Stimulated activated CD4-positive, alpha-beta T cell treated with anti-CD3 and anti-CD28 coated beads, Interleukin-2, amount 100 ng/mL, for 4 hours (primary cell): ENCODE data around the gene SLC48A1.

Experiments
- DNase-seq: peaks from one replicate; pipeline ENCODE4 v3.0.0-alpha.2; 2020; ENCODE audit warnings: low read depth

The SLC48A1 gene

DNA sequence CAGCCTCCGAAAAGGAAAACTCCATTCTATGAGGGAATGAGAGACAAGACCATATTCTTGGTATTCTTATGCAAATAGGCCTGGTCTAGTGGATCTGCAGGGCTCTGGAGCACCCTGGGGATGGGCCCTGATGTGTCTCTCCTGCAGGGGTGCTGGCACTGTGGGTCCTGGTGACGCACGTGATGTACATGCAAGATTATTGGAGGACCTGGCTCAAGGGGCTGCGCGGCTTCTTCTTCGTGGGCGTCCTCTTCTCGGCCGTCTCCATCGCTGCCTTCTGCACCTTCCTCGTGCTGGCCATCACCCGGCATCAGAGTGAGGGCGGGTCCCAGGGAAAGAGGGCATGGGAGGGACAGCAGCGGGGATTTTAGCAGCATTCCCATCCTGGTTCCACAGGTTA is 5.8 kb downstream of the SLC48A1 start:
- DNase-seq = no peak

DNA sequence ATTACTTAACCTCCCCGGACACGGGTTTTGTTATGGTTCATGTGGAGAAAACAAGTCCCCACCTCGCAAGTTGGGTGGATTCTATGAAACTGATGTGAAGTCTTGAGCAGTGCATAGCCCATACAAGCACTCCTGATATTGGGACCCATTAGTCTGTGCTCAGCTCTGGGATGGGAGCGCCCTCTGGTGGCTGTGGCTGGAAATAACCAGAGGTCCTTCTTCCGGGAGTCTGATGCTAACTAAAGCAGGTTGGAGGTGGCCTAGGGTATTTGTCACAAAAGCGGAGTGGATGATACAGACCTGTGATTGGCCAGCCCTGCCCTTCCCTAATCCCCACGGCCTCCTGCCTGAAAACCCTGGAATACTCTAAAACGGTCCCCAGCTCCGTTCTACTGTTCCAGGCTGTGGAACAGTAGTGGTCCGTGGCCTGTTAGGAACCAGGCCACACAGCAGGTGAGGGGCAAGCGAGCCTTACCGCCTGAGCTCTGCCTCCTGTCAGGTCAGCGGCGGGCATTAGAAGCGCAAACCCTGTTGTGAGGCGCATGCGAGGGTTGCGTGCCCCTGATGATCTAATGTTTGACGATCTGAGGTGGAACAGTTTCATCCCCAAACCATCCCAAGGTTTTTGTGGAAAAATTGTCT is 6.4 kb downstream of the SLC48A1 start:
- peak; percentile 86 for DNase-seq

DNA sequence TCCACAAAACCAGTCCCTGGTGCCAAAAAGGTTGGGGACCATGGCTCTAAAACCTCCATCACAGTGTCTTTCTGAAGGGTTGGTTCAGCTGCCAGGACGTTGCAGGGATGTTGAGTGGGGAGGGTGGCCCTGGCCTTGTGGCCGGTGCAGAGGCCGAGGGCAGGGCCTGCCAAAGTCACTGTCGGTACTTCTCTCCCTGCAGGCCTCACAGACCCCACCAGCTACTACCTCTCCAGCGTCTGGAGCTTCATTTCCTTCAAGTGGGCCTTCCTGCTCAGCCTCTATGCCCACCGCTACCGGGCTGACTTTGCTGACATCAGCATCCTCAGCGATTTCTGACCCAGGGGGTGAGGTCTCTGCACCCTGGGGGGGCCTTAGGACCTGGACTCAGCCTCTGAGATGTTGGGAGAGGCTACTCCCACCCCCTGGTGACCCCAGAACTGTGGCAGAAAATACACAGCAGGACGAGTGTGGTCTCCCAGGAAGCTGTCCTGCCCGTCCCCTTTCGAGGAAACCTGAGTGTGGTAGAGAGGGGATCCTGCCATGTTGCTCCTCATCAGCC is 7.0 kb downstream of the SLC48A1 start:
- DNase-seq = no peak

DNA sequence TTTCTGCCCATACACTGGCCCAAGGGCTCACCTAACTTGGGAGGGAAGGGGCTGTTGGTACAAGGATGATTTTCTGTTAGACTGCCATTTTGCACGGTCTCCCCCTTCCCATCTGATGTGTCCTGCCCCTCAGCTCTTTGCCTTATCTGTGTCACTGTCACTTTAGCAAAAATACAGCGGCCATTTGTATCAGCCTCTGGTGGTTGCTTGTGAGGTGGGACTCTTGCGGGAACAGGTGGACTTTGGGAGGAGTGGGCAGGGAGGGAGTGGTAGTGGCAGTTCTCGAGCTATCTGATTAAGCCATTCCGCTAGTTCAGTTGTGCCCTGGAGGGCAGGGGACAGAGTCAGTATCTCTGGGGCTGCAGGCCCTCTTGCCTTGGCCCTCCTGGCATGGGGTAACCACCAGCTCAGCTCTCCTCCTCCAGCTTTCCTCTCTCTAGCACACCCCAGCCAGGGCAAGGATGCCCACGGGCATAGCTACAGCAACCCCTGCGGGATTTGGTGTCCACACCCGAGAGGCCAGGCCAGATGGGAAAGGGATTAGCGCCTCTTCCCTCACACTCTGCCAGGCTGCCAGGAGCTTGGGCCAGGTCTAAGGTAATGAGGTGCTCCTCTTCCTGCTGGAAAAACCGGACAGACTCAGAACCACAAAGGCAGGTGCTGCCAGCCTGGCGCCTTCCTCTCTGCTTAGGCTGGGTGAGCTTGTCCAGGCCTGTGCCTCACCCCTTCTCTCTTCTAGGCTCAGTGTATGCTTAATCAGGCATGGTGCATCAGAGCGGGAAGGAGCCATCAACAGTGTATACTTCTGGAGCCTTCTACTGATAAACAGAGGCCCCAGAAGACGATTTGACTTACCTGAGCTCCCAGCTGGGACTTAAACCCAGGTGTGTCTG is 8.7 kb downstream of the SLC48A1 start:
- no peak for DNase-seq

DNA sequence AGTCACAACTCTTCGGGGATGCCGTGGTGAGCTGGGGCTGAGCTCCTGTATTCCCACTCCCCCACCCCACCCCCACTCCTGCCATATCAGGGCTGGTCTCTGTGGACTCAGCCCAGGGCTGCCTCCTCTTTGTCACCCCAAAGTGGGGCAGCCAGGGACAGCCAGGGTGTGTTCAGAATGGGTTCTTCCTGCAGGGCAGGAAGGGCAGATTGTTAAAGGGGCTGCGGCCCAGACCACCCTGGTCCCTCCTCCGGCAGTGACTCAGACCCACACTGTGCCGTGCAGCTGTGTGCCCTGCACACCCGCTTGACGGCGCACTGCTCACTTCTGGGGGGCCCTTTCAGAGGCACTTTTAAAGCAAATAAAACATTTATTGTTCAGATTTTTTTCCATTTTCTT is 9.3 kb downstream of the SLC48A1 start:
- no peak for DNase-seq

DNA sequence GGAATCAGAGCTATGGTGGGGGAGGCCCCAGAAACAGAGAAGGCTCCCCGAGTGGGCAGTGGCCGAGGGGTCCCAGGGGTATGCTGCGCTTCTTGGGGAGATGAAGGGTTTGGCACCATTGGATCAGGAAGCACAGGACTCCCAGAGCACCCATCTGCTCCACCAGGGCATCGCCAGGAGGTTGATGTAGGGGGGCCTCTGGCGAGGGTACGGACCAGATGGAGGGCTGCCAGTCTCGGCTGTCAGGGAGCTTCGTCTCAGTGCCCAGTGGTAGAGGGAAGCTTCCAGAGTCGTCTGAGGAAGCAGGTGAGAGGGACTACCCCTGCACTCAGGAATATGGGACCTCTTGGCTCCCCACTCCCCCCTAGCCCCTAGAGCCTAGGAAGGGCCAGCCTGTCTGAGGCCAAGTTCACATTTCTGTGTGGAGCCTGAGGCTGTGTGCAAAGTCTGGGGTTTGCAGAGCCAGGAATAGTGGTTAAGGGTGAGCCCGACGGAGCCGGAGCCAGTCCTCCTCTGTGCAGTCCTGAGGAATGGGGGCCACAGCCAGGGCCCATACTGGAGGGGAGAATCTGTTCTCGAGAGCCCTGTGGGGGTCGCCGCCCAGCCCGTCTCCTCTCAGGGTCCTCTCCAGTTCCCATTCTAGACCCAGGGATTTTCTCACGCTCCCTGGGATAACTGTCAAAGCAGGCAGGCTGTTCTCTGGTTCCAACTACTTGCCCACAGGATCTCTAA is 10.2 kb downstream of the SLC48A1 start:
- DNase-seq = no peak

DNA sequence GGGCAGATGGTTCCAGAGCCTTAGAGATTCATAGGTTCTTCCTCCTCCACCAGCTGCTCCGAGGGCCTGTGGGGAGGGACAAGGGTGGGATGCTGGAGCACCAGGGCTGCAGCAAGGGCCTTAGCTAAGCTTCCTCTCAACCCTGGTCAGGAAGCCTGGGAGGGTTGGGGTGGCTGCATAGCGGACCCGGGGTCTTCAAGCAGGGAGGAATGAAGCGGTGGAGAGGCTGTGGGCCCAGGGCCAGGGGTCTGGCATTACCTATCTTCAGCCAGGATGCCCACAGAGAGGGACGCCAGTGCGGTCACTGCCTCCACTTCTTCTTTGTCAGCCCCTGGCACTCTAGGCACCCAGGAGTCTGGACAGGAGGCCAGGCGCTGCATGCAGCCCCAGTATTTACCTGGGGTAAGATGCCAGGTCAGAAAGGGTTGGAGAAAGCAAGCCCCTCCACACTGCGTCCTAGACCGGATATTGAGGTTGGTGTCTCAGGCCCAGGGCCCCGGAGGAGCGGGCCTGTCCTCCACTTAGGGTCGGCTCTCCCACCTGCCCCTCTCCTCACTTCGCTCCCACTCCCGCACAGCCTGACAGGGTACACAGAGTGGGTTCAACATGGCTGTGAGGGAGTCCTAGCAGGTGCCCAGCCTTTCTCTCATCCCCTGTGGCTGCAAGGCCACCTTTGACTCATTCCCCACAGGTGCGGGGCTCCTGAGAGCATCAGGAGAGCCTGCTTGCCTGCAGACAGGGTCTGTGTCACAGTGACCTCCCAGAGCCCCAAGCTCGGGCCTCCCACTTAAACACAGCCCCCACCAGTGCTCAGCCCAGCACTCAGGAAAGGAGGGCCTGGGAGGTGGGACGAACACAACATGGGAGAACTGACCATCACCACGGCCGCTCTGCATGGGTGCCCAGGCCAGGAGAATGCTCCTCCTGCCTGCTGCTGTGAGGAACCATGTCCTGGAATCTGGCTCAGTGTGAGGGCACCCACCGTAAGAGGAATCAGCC is 11.1 kb downstream of the SLC48A1 start:
- DNase-seq = no peak

DNA sequence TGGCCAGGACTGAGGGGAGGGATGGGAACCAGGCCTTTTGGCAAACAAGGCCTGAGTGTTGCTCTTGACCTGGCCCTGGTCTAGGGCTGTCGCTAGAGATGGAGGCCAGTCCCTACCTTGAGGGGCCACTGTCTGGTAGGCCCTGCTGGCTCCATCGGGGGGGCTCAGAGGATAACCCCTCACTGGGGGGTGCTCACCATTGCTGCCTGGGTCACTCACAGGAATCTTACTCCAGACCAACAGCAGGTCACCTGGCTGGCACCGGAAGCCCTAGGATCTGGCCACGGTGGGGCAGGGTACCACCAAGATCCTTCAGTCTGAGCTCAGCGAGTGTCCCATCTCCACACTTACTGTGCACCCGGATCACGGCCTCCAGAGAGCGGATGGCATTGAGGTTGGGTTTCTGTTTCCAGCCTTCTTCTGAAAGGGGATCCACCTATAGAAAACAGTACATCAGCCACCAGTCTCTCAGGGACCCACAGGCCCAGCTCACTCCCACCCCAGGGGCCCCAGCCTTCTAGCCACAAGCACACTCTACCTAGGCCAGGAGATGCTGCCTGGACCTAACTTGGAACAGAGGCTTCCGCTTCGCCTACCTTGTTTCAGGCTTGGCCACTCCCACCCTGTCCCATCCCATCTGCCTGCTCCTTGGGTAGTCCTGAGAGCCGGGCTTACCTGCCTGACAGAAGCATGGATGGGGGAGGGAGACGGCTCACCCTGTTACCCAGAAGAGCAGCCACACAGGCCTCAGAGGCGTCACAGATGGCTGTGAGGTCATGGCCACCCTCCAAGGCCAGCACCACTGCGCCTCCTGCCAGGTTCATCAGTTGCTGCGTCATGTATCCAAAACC is 12.2 kb downstream of the SLC48A1 start:
- DNase-seq = no peak

DNA sequence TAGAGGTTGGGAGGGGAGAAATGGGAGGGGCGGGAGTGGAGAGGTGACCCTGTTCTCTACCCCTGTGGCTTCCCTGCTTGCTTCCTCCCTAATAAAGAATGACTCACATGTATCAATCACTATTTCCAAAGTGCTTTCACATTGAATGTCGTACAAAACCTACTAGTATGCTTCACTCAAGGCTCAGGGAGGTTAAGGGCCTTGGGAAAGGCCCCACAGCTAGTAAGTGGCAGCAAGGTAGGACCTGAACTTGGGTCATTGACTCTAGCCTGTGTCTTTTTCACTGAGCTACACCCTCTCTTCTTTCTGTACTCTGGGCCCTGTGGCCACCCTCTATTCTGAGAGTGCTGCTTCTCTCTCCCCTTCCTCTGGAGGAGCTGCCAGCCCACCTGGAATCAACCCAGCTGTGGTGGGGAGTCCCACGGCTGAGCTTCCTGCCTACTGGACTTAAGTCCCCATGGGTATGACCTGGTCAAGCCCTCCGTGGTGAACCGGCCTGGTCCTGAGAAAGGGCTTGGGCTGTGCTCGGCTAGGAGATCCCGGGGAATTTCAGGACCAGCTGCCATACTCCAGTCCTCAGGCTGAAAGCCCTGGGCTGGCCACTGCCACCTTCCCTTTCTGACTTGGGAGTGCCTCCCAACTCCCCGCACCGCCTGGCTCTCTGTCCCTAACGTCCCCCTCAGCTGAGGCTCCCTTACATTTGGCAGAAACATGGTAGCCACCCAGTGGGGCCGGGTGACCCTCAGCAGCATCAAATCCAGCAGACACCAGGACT is 13.0 kb downstream of the SLC48A1 start:
- DNase-seq = no peak

DNA sequence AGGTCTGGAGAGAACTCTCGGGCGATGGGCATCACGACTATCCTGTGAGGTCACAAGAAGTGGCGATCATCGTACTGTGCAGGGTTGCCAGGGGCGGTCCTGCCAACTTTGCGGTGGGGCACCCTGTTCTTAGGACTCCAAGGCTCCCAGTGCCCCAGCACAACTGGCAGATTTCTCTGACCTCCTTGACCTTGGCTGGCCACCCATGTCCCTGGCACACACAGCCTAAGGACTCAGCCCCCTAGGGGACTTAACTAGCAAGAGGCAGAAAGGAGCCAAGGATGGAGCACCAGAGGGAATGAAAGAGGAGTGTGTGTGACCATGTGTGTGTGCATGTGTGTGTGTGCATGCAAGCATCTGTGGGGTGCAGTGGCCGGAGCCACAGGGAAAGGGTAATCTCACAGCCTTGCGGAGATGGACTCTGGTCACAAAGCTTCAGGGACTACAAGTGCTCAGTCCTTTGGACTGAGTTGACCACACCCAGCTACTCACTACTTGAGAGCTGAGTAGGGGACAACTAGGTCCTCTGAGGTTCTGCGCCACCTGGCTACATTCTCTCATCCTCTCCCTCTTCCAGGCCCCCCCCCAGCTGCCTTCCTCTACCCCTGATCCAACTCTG is 13.7 kb downstream of the SLC48A1 start:
- no peak for DNase-seq

DNA sequence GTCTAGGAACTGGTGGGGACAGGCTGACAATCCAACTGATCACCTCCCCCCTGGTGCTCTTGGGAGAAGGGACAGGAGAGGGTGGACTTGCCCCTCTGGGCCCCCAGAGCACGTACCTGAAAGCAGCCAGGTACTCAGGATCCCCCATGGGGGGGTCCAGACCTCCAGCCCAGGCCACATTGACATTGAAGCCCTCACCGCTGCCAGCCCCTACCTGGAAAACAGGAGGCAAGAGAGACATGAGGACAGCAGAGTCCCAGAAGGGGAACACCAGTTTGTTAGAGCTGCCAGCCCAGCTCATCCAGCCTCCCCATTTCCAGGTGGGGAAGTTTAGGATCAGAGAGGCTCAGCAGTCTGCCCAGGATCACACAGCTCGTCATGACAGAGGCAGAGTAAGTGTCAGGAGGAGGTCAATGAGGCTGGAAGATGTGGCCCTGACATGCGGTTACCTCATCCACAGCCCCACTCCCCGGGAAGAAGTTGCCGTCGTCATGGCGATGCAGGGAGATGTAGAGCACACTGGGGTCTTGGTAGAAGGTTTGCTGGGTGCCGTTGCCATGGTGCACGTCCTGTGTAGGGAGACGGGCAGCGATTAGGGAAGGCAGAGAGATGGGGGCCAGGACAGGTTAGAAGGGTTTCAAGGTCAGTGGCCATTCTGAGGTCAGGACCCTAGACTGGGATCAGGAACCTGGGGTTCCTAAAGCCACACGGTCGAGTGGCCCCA is 14.7 kb downstream of the SLC48A1 start:
- no peak for DNase-seq

DNA sequence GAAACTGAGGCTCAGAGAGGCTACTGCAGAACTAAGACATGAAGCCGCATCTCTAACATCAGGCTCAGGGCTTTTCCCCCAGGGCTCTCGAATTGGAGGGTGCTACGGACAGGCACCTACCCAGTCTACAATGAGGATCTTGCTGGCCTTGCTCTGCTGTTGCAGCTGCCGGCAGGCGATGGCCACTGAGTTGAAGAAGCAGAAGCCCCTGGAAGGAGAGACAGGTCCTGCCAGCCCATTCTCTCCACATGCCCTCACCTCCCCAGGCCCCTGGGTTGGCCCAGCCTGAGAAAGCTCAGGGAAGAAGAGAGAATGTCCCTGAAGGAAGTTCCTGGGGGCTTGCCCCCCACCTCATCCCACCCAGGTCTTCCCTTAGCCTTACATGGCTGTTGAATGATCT is 16.1 kb downstream of the SLC48A1 start:
- DNase-seq = no peak

DNA sequence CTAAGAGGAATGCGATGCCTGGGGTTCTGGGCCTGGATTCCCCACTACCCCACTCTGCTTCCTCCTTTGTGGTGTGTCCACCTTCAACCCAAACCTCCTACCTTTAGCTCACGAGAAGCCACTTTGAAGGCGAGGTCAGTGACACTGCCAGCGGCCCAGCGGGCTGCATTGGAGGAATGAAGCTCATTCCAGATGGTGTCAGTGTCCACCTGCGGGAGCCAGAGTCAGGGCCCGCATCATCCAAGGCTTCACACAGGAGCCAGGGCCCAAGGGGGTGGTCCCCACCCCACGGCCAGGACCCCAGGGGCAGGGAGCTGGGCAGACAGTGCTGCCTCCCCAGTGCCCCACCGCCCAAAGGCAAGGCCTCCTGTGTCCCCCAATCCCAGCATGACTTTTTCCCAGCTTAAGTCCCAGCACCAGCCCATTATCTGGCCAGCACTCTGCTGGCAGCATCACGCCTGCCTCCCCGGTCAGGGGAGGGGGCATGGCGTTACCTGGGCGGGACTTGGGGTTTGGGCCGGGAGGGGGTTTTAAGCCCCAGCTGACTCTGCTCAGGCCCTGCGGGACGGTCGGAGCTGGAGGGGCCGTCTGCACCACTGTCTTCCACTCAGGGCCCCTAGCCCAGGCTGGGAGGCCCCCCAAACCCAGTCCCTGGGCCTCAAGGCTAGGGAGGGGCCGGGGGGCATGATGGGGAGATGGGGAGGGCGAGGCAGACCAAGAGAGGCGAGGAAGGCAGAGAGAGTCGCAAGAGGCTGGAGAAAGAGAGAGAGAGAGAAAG is 16.9 kb downstream of the SLC48A1 start:
- DNase-seq = no peak

DNA sequence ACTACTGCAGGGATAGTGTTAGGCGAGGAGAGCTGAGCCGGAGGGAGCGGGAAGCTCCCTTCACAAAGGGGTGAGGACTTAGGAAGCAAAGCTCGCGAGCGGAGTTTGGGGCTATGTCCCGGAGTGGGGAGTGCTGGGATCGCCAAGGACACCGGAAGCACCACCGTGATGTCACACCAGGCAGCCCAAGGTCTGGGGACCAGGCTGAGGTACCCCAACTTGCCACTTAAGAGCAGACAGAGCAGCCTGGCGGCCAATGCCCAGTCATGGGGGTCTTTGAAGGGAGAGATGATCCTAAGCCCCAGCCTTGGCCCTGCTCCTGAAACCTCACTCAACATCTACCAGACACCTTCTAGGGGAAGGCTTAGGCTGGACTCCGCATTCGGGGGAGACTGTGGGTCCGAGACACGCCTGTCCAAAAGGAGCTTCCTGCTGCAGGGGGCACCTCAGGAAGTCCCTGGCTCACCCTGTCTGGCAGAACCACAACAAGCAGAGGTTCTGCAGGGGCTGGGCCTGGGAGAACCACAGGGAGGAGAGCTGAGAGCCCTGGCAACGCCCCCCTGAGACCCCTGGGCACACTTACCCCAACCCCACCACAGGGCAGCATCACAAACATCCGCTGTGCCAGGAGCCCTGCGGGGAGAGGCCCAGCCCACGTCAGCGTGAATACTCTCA is 17.8 kb downstream of the SLC48A1 start:
- no peak for DNase-seq

DNA sequence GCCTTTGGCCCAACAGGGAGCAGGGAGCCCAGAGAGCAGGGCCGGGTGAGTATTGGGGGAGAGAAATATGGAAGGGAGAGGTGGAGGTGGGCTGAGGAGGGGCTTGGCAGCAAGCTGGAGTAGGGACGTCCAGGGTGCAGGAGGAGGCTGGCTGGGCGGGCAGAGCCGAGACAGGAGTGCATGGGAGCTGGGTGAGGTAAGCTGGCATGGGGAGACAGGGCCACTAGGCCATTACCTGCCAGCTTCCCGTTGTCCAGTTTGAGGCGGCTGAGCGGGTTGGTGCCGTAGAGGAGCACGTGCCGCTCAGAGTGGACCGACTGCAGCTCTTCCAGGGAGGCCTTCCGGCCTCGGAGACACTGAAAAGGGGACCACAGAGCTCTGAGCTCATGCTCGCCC is 18.3 kb downstream of the SLC48A1 start:
- no peak for DNase-seq

DNA sequence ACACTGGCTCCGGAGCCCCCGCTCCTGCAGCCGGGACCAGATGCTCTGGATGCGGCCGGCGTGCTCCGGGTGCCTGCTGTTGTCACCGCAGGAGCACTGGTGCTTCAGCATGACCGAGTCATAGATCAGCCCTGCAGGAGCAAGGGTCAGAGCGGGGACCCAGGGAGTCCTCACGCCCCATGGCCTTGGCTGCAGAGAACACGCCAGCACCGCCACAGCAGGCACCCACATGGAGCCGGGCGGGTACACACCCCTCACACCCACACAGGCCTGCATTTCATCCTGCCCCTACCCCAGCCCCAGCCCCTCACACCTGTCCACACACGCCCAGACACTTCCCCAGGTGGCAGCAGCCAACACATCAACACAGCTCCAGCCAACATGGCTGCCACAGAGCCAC is 18.8 kb downstream of the SLC48A1 start:
- DNase-seq = no peak

DNA sequence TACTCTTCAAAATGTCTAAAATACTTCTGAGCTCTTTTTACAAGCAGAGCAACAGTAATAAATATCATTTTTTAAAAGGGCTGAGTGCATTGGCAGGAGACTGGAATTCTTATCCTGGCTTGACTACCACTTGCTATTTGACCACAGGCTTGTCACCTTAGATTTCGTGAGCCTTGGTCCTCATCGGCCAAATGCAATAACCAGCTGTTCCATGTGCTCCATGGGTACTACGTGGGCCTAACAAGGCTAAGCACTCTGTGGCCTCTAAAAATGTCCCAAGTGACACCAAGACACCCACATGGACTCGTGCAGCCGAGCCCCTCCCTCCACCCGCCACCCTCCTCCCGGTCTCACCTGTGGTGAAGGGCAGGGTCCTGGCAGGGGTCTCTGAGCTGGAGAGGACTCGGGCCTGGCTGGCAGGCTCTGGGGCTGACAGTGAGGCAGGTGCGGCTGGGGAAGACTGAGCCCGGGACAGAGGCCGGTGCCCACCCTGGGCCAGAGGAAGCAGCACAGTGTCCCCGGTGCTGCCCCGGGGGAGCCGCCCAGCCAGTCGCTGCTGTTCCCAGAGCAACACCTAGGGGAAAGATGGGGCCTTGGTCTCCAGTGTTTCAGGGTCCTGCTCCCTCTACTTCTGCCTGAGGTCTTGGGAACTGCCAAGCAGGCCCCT is 20.1 kb downstream of the SLC48A1 start:
- no peak for DNase-seq
